ENCODE data around the gene SIGLEC12. TPM values are rescaled to one million over a fixed set of nuclear protein-coding genes. Genes with fewer than 3 reads are reported as not detected.

Gene SIGLEC12
- total and polyA plus RNA-seq, 2 of the 13 experiments (the other 11 are each of a cell fraction or from before 2014, with no cell fraction given), result not detected

- FAIRE-seq (no peak), ATAC-seq (no peak), DNase-seq (ENCODE audit: low spot score) (no peak)
- WGBS (ENCODE audit: low lambda C conversion rate), result 20% methylated on average over 10 of the region's 10 CpGs
- Histone ChIP-seq H3K4me3 (replicated peaks in 1 of 3; ENCODE audit: insufficient read depth in 1 of 3, low read depth in 2 of 3, low read length in 3 of 3) (no peak overlapping the region), H3K9me3 (ENCODE audit: low read length) (no peaks in the 10 kb centered on the region), H2AFZ (ENCODE audit: low read length) (no peak overlapping the region), H4K20me1 (ENCODE audit: insufficient read depth, low read length) (peaks cover 3% of the 10 kb centered on the region; the same call in 1 of the 2 replicates), H3K27ac (ENCODE audit: extremely low read length, insufficient read depth, low read length) (no peak overlapping the region), H3K4me2 (ENCODE audit: low read depth, low read length) (no peak overlapping the region), H3K36me3 (replicated peaks in 1 of 2; ENCODE audit: control insufficient read depth in 1 of 2, insufficient read depth in 2 of 2, low read length in 2 of 2) (no peaks in the 10 kb centered on the region), H3K9ac (ENCODE audit: insufficient read depth, low read depth, low read length) (no peak overlapping the region), H3K79me2 (ENCODE audit: insufficient read depth, low read length) (no peaks in the 10 kb centered on the region), H3K27me3 (ENCODE audit: control insufficient read depth in 1 of 2, insufficient read depth in 2 of 2, low read length in 2 of 2) (no peaks in the 10 kb centered on the region; a peak in 2 of 5 replicates), H3K4me1 (ENCODE audit: insufficient read depth, low read length) (no peaks in the 10 kb centered on the region)
- intact Hi-C loops (cut with micrococcal nuclease; ENCODE audit: unreplicated experiment), result no loop called here
- BruUV-seq (replicated peaks), result no TSS peak
- TF ChIP-seq ISL2 (CRISPR knock-in tag; IDR thresholded peaks at IDR 0.05), result no peak
- no peak for TF ChIP-seq PLSCR1 (CRISPR knock-in tag; IDR thresholded peaks at IDR 0.05; ENCODE audit: borderline replicate concordance)
- no peak for TF ChIP-seq TFDP2 (CRISPR knock-in tag; IDR thresholded peaks at IDR 0.05)
- TF ChIP-seq LRRFIP1 (CRISPR knock-in tag; conservative IDR thresholded peaks at IDR 0.05), result no peak
- no peak for TF ChIP-seq JDP2 (CRISPR knock-in tag; IDR thresholded peaks at IDR 0.05; ENCODE audit: borderline replicate concordance)
- no peak for TF ChIP-seq SSRP1 (CRISPR knock-in tag; IDR thresholded peaks at IDR 0.05)
- CTCF ChIA-PET (ENCODE audit: low intra/inter-chr PET ratio, low total read pairs), result no interaction called here
- in situ Hi-C loops (cut with HindIII; ENCODE audit: extremely low pct_ligation_motif_present, low pct_unique_long_range_greater_than_20kb), result no loop called here
- POLR2A ChIA-PET, result no interaction called here
These were observed 45.2 kb upstream of the SIGLEC12 start for GRCh38 chr19:51546650-51547396.

Measured in HepG2 (cell line).